GM21515 (cell line): ENCODE data around the gene HIRIP3.
"Not testable (repeated sequence)": the region's sequence is repeated elsewhere in the genome, so short reads cannot be mapped to it uniquely, and the experiment has no call there.

Experiments
- ATAC-seq: cut with Tn5 transposase; IDR thresholded peaks from one replicate; pipeline ENCODE4 v1.9.1; 2021; ENCODE audit not compliant: unreplicated experiment

Gene HIRIP3

GRCh38 chr16:30017277-30017656, 21.9 kb upstream of the HIRIP3 start:
- ATAC-seq = no peak

- ATAC-seq = no peak
These were observed 21.3 kb upstream of the HIRIP3 start for GRCh38 chr16:30016555-30017276.

DNA sequence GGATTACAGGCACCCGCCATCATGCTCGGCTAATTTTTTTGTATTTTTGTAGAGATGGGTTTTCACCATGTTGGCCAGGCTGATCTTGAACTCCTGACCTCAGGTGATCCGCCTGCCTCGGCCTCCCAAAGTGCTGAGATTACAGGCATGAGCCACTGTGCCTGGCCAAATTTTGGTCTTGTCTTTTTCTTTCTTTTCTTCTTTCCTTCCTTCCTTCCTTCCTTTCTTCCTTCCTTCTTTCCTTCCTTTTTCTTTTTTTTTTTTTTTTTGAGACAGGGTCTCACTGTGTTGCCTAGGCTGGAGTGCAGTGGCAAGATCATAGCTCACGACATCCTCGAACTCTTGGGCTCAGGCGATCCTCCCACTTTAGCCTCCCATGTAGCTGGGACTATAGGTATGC, 20.0 kb upstream of the HIRIP3 start:
- not testable (repeated sequence) for ATAC-seq

DNA sequence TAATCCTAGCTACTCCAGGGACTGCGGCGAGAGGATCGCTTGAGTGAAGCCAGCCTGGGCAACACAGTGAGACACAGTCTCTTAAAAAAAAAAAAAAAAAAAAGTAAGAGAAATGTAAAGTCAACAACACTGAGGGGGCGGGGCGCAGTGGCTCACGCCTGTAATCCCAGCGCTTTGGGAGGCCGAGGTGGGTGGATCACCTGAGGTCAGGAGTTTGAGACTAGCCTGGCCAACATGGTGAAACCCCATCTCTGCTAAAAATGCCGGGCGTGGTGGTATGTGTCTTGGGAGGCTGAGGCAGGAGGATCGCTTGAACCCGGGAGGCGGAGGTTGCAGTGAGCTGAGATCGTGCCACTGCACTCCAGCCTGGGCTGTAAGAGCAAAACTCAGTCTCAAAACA, 17.2 kb upstream of the HIRIP3 start:
- not testable (repeated sequence) for ATAC-seq

- no peak for ATAC-seq
These were observed 16.5 kb upstream of the HIRIP3 start for GRCh38 chr16:30011714-30012504.

DNA sequence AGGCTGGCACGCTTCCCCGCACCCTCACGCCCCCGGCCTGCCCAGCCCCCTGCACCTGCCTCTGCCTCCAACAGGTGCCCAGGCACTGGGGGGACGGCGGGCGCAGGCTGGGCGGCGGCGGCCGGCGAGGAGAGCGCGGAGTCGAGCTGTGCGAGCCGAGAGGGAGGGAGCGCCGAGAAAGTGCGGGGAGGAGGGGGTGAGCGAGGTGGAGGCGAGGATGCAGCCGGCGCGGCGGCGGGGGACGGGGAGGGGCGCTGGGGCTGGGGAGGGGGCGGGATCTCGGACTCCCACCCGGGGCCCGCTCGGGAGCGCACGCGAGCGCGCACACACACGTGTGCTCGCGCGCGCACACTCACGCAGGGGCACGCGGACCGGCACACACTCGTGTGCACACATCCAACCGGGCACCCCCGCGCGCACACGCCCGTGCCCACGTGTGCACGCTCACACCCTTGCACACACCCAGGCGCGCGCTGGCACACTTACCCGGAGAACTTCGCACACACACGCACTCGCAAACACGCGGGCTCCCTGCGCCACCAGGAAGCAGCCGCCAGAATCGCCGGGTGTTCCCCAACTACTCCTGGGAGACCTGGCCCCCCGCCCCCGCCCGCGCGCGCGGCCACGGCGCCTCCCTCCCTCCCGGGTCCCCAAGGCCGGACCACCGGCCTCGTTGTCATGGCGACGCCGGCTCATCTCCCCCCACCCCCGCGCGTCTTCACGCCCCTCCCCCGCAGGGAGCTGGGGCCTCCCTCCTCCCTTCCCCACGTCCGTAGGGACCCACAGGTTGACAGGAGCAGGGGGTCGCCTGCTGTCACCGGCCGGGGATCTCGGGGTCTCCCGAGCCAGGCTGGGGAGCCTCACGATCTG, 15.7 kb upstream of the HIRIP3 start, which contains the start of gene DOC2A:
Gene DOC2A (minus strand): TSS at position 184 of the 870 bp plus-strand sequence. CDS start 805 bp downstream, outside the sequence.
- no peak for ATAC-seq

DNA sequence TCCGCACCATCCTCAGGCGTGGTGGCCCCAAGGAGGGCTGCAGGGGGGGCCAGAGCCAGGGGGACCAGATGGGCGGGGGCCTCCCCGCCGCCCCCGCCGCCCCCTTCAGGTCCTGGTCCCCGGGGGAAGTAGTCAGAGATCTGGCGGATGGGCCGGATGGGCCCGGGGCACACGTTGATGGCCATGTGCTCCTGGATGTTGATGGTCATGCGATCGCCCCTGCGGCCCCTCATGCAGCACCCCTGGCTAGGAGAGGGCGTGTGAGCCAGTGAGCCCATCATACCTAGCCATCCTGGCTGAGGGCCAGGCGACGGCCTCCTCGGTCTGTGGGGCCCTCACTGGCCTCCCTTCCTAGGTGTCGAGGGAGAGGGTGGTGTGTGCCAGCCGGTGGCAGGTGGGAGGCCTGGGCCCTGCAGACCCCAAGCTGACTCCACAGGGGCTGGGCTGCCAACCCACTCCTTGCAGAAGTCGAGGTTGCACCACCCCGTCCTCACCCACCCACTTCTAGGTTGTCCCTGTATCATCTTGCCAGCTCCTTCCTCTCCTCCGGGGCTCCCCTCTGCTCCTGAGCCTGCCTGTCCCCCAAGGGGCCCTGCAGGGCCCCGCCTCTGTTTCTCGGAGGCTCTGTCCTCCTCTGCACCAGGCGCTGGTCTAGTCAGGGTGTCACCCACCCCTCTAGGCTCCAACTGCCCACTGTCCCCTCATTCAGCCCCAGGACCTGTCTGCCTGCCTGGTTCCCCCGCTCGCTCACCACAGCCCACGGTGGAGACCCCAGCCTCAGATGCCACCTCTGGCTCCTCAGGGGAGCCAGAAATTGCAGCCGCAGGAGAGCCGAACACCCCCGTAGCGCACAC, 14.8 kb upstream of the HIRIP3 start:
- no peak for ATAC-seq

- ATAC-seq = no peak
These were observed 13.9 kb upstream of the HIRIP3 start for GRCh38 chr16:30009085-30009862.

- no peak for ATAC-seq
These were observed 12.0 kb upstream of the HIRIP3 start for GRCh38 chr16:30007378-30007895.

- no peak for ATAC-seq
These were observed 11.4 kb upstream of the HIRIP3 start for GRCh38 chr16:30006659-30007377.

DNA sequence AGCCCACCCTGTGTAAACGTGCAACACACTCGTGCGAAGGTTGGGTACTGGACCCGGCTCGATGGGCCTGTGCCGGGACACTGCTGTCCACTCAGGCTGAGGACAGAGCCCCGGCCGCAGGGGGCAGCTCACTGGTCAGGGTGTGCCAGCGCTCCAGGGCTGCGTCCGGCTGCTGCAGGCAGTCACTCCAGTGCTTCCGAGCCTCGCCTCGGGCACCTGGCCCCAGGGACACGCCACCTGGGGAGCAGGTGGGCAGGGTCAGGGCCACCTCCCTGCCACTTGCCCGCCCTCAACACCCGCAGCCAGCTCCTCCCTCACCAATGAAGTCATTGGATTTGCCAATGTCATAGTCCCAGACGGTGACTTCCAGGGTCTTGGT, 10.7 kb upstream of the HIRIP3 start:
- no peak for ATAC-seq

DNA sequence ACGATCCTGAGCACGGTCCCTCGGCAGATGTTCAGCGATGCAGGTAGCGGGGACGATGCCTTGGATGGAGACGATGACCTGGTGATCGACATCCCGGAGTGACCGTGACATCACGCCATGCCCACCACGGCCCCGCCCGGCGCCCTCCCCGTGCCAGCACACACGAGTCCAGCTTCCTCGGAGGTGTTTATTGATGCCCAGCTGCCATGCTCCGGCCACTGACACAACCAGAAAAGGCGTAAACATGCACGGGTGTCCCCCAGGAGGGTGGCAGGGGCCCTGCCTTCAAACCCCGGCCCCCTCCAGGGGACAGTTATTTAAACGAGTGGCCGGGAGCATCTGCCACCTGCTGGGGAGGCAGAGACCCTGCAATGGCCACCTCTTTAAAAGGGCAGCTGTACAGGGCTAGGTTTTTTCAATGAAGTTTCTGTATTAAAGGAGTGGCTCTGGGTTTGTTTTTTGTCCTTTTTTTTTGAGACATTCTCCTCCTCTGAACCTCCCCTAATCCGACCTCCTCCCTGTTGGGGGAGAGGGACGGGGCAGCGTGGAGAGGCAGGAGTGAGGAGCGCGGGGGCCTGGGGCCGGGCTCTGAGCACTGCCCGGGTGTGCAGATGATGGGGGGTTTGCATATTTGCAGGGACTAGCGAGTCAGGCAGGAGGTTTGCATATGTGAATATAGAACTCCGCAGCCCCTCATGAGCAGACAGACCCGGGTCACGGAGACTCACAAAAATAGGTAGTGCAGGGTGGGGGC, 10.1 kb upstream of the HIRIP3 start:
- no peak for ATAC-seq

DNA sequence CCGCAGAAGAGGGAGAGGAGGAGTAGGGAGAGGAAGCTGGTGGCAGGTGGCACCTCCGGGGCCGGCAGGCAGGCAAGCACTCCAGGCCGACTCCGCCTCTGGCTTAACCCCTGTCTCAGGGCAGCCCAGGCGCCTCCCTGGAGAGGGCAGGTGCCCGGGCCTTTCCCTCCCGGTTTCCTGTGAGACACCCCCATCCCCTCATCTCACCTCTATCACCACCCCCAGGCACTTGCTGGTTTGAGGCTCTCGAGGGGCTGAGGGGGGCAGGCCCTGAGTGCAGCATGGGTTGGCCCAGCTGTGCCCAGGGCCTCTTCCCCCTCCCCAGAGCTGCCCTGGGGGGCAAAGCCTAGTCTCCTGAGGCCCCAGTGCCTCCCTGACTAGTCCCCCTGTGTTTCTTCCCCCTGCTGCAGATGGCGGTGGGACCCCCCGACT, 9.4 kb upstream of the HIRIP3 start:
- no peak for ATAC-seq

GRCh38 chr16:30004424-30004776, 9.0 kb upstream of the HIRIP3 start:
- ATAC-seq = no peak

GRCh38 chr16:30003670-30004423, 8.4 kb upstream of the HIRIP3 start:
- no peak for ATAC-seq

- ATAC-seq = no peak
These were observed 7.4 kb upstream of the HIRIP3 start for GRCh38 chr16:30002614-30003346.
